Caco-2 (cell line): Measurements from ENCODE around the gene MRPS10. TPM values are rescaled to one million over a fixed set of nuclear protein-coding genes. Genes with fewer than 3 reads are reported as not detected.

ENCODE experiments used
- BruUV-seq: library from RNA; stranded (reverse); fragments of 400-500 nt; replicated peaks from 2 replicates; lab custom pipeline; 2021; lab: Mats Ljungman, UMichigan
- CTCF ChIA-PET: fragments of 300-600 bp; sonication (Branson Sonifier 250); formaldehyde crosslinking; loops from one replicate; lab custom pipeline; 2022; ENCODE audit warnings: antibody characterized with exemption; lab: Charles Lee
- POLR2A ChIA-PET: fragments of 300-600 bp; sonication (Branson Sonifier 250); formaldehyde crosslinking; loops from one replicate; lab custom pipeline; 2022; ENCODE audit warnings: antibody characterized with exemption; lab: Charles Lee
- DNase-seq, 2 experiments: peaks; one replicate each; pipeline versions ENCODE4 v3.0.0 to v3.0.0-alpha.2; 2020 to 2022
- H3K27me3 ChIP-seq: replicated peaks from 2 replicates; pipeline ENCODE4 v1.6.0; 2011; ENCODE audit warnings: low read length; ENCODE audit not compliant: control insufficient read depth, insufficient read depth
- H3K36me3 ChIP-seq: 2 replicates; pipeline ENCODE4 v1.5.1; 2011; ENCODE audit warnings: low read length; ENCODE audit not compliant: control insufficient read depth, insufficient read depth
- H3K4me1 ChIP-seq: fragments of 250-450 bp; sonication (Bioruptor Pico); 2 replicates; pipeline ENCODE4 v1.5.1; 2020; ENCODE audit warnings: mild to moderate bottlenecking
- H3K4me3 ChIP-seq: 2 replicates; pipeline ENCODE4 v1.5.1; 2011; ENCODE audit warnings: low read depth, mild to moderate bottlenecking, control low read depth, low read length
- H3K9me3 ChIP-seq: fragments of 250-450 bp; sonication (Bioruptor Pico); 2 replicates; pipeline ENCODE4 v1.5.1; 2020; ENCODE audit warnings: mild to moderate bottlenecking, moderate library complexity
- H3K27ac Mint-ChIP-seq: one replicate; pipeline ENCODE4 v1.8.0; 2022; ENCODE audit warnings: mixed read lengths; ENCODE audit not compliant: unreplicated experiment
- H3K27me3 Mint-ChIP-seq: one replicate; pipeline ENCODE4 v1.8.0; 2022; ENCODE audit warnings: mixed read lengths; ENCODE audit not compliant: insufficient read depth, unreplicated experiment
- H3K36me3 Mint-ChIP-seq: one replicate; pipeline ENCODE4 v1.8.0; 2022; ENCODE audit warnings: mild to moderate bottlenecking, mixed read lengths; ENCODE audit not compliant: insufficient read depth, unreplicated experiment
- H3K4me1 Mint-ChIP-seq: one replicate; pipeline ENCODE4 v1.8.0; 2022; ENCODE audit warnings: low read depth, mixed read lengths; ENCODE audit not compliant: unreplicated experiment
- H3K4me3 Mint-ChIP-seq: one replicate; pipeline ENCODE4 v1.8.0; 2022; ENCODE audit warnings: mild to moderate bottlenecking, moderate library complexity, mixed read lengths; ENCODE audit not compliant: unreplicated experiment
- H3K9me3 Mint-ChIP-seq: one replicate; pipeline ENCODE4 v1.8.0; 2022; ENCODE audit warnings: mixed read lengths; ENCODE audit not compliant: unreplicated experiment
- CTCF ChIP-seq, 2 experiments: fragments of 200-600 bp in 1 of 2; IDR thresholded peaks; 1 replicate in 1 of 2; 2 replicates in 1 of 2; pipeline versions ENCODE4 v1.5.1 to v1.8.0; 2011 to 2022; ENCODE audit warnings: antibody characterized with exemption in 1 of 2, control low read depth in 1 of 2, inconsistent platforms in 1 of 2, low read depth in 1 of 2, low read length in 1 of 2, mild to moderate bottlenecking in 1 of 2, moderate library complexity in 1 of 2; ENCODE audit not compliant: insufficient read depth in 1 of 2, severe bottlenecking in 1 of 2, unreplicated experiment in 1 of 2
- intact Hi-C: fragments of 100-400 bp; cut with micrococcal nuclease; formaldehyde crosslinking; loops from one replicate; pipeline ENCODE4 v1.10.0; 2022; ENCODE audit not compliant: unreplicated experiment
- total RNA-seq: library from RNA; stranded (reverse); gene quantifications from 2 replicates; pipeline ENCODE4 v1.2.3, GENCODE V29; 2022

MRPS10 gene
- total RNA-seq, 1 experiment from 2014 or later, result 38.6 TPM

DNA sequence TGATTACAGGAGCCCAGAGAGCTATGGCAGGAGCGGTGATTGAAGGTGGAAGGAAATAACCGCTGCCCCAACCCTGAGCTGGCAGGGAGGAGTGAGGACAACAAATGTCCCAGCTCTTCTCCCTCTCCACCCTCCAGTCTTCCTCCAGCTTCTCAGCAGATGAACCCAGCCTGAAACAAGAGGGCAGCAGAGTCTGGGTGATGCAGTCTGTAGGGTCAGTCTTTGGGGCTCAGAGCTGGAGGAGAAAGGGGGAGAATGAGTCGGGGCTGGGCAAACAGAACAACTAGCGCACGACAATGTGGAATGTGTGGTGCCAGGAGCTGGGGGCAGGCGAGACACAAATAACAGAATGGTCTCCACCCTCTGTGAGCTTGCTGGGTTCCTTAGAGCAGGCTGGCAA, 49.0 kb downstream of the MRPS10 start:
- no peak for TF ChIP-seq CTCF (IDR thresholded peaks at IDR 0.05; ENCODE audit: insufficient read depth in 1 of 2, low read depth in 1 of 2, low read length in 1 of 2, severe bottlenecking in 1 of 2, unreplicated experiment in 1 of 2)
- Histone ChIP-seq H3K27me3 (no peaks in the 10 kb centered on the region), H3K36me3 (no peaks in the 10 kb centered on the region), H3K4me1 (0 out of 2 replicates have a peak, but pooled peaks cover 3% of the 10 kb centered on the region), H3K9me3 (no peaks in the 10 kb centered on the region), H3K4me3 (no peak overlapping the region)
- H3K27ac Mint-ChIP-seq, result no peak overlapping the region
- BruUV-seq, result no TSS peak
- no peaks in the 10 kb centered on the region for H3K9me3 Mint-ChIP-seq
- H3K4me3 Mint-ChIP-seq, result no peak overlapping the region
- no peaks in the 10 kb centered on the region for H3K27me3 Mint-ChIP-seq
- intact Hi-C loops, result no loop called here
- DNase-seq, result no peak
- peaks cover 7% of the 10 kb centered on the region for H3K4me1 Mint-ChIP-seq
- ChIA-PET POLR2A (interaction anchor here (0.5 kb wide), 1 partner anchor 26 kb away, joined by 3 read pairs; the partner anchor contains the start of gene C6orf132), CTCF (interaction anchor here (0.6 to 3.1 kb wide), 5 partner anchors 11 to 73 kb away, joined by 3 to 30 read pairs (median 3); no protein-coding TSS in a partner anchor)
- H3K36me3 Mint-ChIP-seq, result no peaks in the 10 kb centered on the region

DNA sequence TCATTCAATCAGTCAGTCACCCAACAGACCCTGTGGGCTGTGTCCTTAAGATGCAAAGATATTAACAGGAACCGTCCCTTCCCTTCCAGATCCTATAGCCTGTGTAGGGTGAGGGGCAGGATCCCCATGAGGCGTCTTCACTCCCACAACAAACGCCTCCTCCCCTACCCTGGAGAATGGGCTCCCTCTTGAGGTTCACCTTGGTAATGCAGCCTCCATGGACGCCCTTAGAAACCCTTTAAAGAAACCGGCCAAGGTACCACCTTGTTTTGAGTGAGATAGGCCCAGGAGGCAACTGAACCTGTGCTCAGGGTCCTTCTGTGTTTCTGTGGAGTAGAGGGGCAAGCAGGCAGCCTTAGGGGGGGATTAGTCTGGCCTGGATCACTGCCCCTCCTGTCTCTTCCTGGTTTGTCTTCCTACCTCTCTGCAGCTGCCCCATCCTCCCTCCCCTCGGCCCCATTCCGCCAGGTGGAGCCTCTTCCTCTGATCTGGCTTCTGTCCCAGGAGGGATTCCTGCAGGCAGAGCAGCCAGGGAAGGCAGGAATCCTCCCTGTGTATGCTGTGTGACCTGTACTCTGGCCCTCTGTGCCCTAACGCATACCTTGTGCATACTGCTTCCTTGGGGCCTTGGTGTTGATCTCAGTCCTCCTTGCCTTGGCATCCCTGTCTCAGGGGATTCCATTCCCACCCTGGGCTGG, 51.1 kb downstream of the MRPS10 start:
- Mint-ChIP-seq H3K27me3 (no peaks in the 10 kb centered on the region), H3K4me3 (peak overlapping the region; percentile 30), H3K4me1 (peaks cover 7% of the 10 kb centered on the region), H3K9me3 (no peaks in the 10 kb centered on the region), H3K27ac (peak overlapping the region; percentile 97), H3K36me3 (no peaks in the 10 kb centered on the region)
- Histone ChIP-seq H3K4me3 (no peak overlapping the region), H3K9me3 (no peaks in the 10 kb centered on the region), H3K36me3 (no peaks in the 10 kb centered on the region), H3K27me3 (no peaks in the 10 kb centered on the region), H3K4me1 (0 out of 2 replicates have a peak, but pooled peaks cover 3% of the 10 kb centered on the region)
- POLR2A ChIA-PET, result no interaction called here
- CTCF ChIA-PET, result interaction anchor here (0.6 to 3.1 kb wide), 7 partner anchors 24 to 73 kb away, joined by 3 to 30 read pairs (median 3); partner anchors contain the start of gene C6orf132
- peak; percentile 90 to 97 for TF ChIP-seq CTCF (IDR thresholded peaks at IDR 0.05; ENCODE audit: insufficient read depth in 1 of 2, low read depth in 1 of 2, low read length in 1 of 2, severe bottlenecking in 1 of 2, unreplicated experiment in 1 of 2)
- intact Hi-C loops, result loop anchor here (1.0 kb wide), 5 partner anchors 30 to 91 kb away; no protein-coding TSS in a partner anchor
- DNase-seq, result peak; percentile 87 to 88
- no TSS peak for BruUV-seq

GRCh38 chr6:42165016-42165415, 52.6 kb downstream of the MRPS10 start:
- no peaks in the 10 kb centered on the region for H3K9me3 ChIP-seq
- intact Hi-C loops, result no loop called here
- BruUV-seq, result no TSS peak
- DNase-seq, result no peak
- no peak overlapping the region for H3K4me3 ChIP-seq
- no peaks in the 10 kb centered on the region for H3K36me3 Mint-ChIP-seq
- no peak for TF ChIP-seq CTCF (IDR thresholded peaks at IDR 0.05; ENCODE audit: insufficient read depth in 1 of 2, low read depth in 1 of 2, low read length in 1 of 2, severe bottlenecking in 1 of 2, unreplicated experiment in 1 of 2)
- no peak overlapping the region for H3K27ac Mint-ChIP-seq
- no peaks in the 10 kb centered on the region for H3K27me3 Mint-ChIP-seq
- ChIA-PET CTCF (interaction anchor here (2.3 kb wide), 1 partner anchor 50 kb away, joined by 7 read pairs; no protein-coding TSS in a partner anchor), POLR2A (interaction anchor here (0.5 kb wide), 1 partner anchor 23 kb away, joined by 3 read pairs; the partner anchor contains the start of gene C6orf132)
- H3K9me3 Mint-ChIP-seq, result no peaks in the 10 kb centered on the region
- peaks cover 7% of the 10 kb centered on the region for H3K4me1 Mint-ChIP-seq
- H3K27me3 ChIP-seq, result no peaks in the 10 kb centered on the region
- H3K4me1 ChIP-seq, result 0 out of 2 replicates have a peak, but pooled peaks cover 3% of the 10 kb centered on the region
- H3K4me3 Mint-ChIP-seq, result no peak overlapping the region
- H3K36me3 ChIP-seq, result no peaks in the 10 kb centered on the region
